Liver (tissue), 9 donors: ENCODE measurements around the gene RNF8. TPM values are rescaled to one million over a fixed set of nuclear protein-coding genes. Genes with fewer than 3 reads are reported as not detected.

Experiments
- DNase-seq: peaks from one replicate; pipeline ENCODE4 v3.0.0-alpha.2; 2017; ENCODE audit warnings: low spot score
- H3K27ac ChIP-seq, 2 donors: one replicate each; pipeline ENCODE4 v1.7.0; 2013; ENCODE audit warnings: inconsistent platforms in 2 of 2, low read length in 2 of 2, control low read depth in 1 of 2, low read depth in 1 of 2, mild to moderate bottlenecking in 1 of 2
- H3K27me3 ChIP-seq, 4 donors: one replicate each; pipeline versions ENCODE4 v1.6.1 to v1.7.0; 2013; ENCODE audit warnings: low read length in 3 of 4, inconsistent platforms in 1 of 4, mild to moderate bottlenecking in 1 of 4, moderate library complexity in 1 of 4; ENCODE audit not compliant: control insufficient read depth in 4 of 4, insufficient read depth in 4 of 4
- H3K36me3 ChIP-seq, 4 donors: one replicate each; pipeline versions ENCODE4 v1.6.1 to v1.7.0; 2013; ENCODE audit warnings: low read length in 3 of 4, mild to moderate bottlenecking in 3 of 4, low read depth in 1 of 4, moderate library complexity in 1 of 4; ENCODE audit not compliant: control insufficient read depth in 4 of 4, insufficient read depth in 3 of 4
- H3K4me1 ChIP-seq, 4 donors: one replicate each; pipeline versions ENCODE4 v1.6.1 to v1.7.0; 2013; ENCODE audit warnings: low read length in 3 of 4, mild to moderate bottlenecking in 3 of 4, moderate library complexity in 1 of 4; ENCODE audit not compliant: control insufficient read depth in 4 of 4, insufficient read depth in 4 of 4
- H3K4me3 ChIP-seq, 3 donors: one replicate each; pipeline versions ENCODE4 v1.6.1 to v1.7.0; 2013; ENCODE audit warnings: low read length in 3 of 3, control low read depth in 1 of 3, low read depth in 1 of 3, mild to moderate bottlenecking in 1 of 3
- H3K9ac ChIP-seq, 2 donors: one replicate each; pipeline ENCODE4 v1.7.0; 2013; ENCODE audit warnings: low read length in 2 of 2, mild to moderate bottlenecking in 2 of 2, moderate library complexity in 2 of 2, control low read depth in 1 of 2, low read depth in 1 of 2
- H3K9me3 ChIP-seq, 4 donors: one replicate each; pipeline versions ENCODE4 v1.6.1 to v1.7.0; 2013; ENCODE audit warnings: low read length in 3 of 4; ENCODE audit not compliant: control insufficient read depth in 4 of 4
- ATF3 ChIP-seq: IDR thresholded peaks from 2 replicates; pipeline ENCODE4 v1.6.1; 2016; ENCODE audit warnings: antibody characterized with exemption
- EGR1 ChIP-seq, 2 donors: IDR thresholded peaks; 2 replicates each; pipeline ENCODE4 v1.6.1; 2016 to 2018; ENCODE audit warnings: antibody characterized with exemption in 2 of 2, low read depth in 2 of 2
- FOXA1 ChIP-seq: IDR thresholded peaks from 2 replicates; pipeline ENCODE4 v1.6.1; 2016; ENCODE audit warnings: antibody characterized with exemption
- FOXA2 ChIP-seq: IDR thresholded peaks from 2 replicates; pipeline ENCODE4 v1.6.1; 2016; ENCODE audit warnings: antibody characterized with exemption
- GABPA ChIP-seq, 2 donors: IDR thresholded peaks in 1 of 2; conservative IDR thresholded peaks in 1 of 2; 2 replicates each; pipeline ENCODE4 v1.6.1; 2016; ENCODE audit warnings: antibody characterized with exemption in 2 of 2, mild to moderate bottlenecking in 1 of 2, moderate library complexity in 1 of 2
- HNF4A ChIP-seq, 2 donors: conservative IDR thresholded peaks; 2 replicates each; pipeline ENCODE4 v1.6.1; 2016; ENCODE audit warnings: antibody characterized with exemption in 2 of 2, mild to moderate bottlenecking in 2 of 2
- HNF4G ChIP-seq: IDR thresholded peaks from 2 replicates; pipeline ENCODE4 v1.6.1; 2016; ENCODE audit warnings: antibody characterized with exemption
- JUND ChIP-seq, 2 donors: IDR thresholded peaks; 2 replicates each; pipeline ENCODE4 v1.6.1; 2016; ENCODE audit warnings: antibody characterized with exemption in 2 of 2
- NR2F2 ChIP-seq: IDR thresholded peaks from 2 replicates; pipeline ENCODE4 v1.6.1; 2016; ENCODE audit warnings: antibody characterized with exemption
- RAD21 ChIP-seq, 2 donors: IDR thresholded peaks; 2 replicates each; pipeline ENCODE4 v1.6.1; 2016; ENCODE audit warnings: antibody characterized with exemption in 2 of 2, mild to moderate bottlenecking in 2 of 2
- RXRA ChIP-seq, 2 donors: IDR thresholded peaks; 2 replicates each; pipeline ENCODE4 v1.6.1; 2017 to 2018; ENCODE audit warnings: antibody characterized with exemption in 2 of 2, mild to moderate bottlenecking in 1 of 2
- SP1 ChIP-seq: IDR thresholded peaks from 2 replicates; pipeline ENCODE4 v1.6.1; 2018; ENCODE audit warnings: antibody characterized with exemption, mild to moderate bottlenecking
- TAF1 ChIP-seq: conservative IDR thresholded peaks from 2 replicates; pipeline ENCODE4 v1.6.1; 2016; ENCODE audit warnings: antibody characterized with exemption, mild to moderate bottlenecking
- YY1 ChIP-seq: IDR thresholded peaks from 2 replicates; pipeline ENCODE4 v1.6.1; 2016; ENCODE audit warnings: antibody characterized with exemption, mild to moderate bottlenecking
- ZBTB33 ChIP-seq: IDR thresholded peaks from 2 replicates; pipeline ENCODE4 v1.6.1; 2016; ENCODE audit warnings: antibody characterized with exemption
- WGBS: extraction: QIAGEN DNeasy Blood & Tissue Kit; methylation state at CpG from one replicate; pipeline ENCODE4 v1.1.7; 2013; 5-methylcytosine and 5-hydroxymethylcytosine counted together
- polyA plus RNA-seq, 2 donors: library from polyadenylated mRNA; stranded (reverse) in 1 of 2; unstranded in 1 of 2; fragments of 200-250 nt in 1 of 2; fragments of >200 nt in 1 of 2; fragmentation: Nextera tagmentation in 1 of 2; extraction: Ambion mirVana in 1 of 2; gene quantifications; one replicate each; pipeline versions ENCODE4 v1.2.1 to v1.2.3, GENCODE V29; 2013 to 2015
- total RNA-seq, 2 donors: library from RNA; depleted of rRNA; stranded (reverse); fragments of >200 nt; gene quantifications; one replicate each; pipeline ENCODE4 v1.2.3, GENCODE V29; 2014
- TF ChIP-seq, protein P1 (sequence below): fragments of 150-350 bp; IDR thresholded peaks from 2 replicates; pipeline ENCODE4 v1.5.1; 2017; ENCODE audit warnings: improper control_type of control experiment, low read depth, low read length; ENCODE audit not compliant: missing input control
- TF ChIP-seq, protein P2 (sequence below): IDR thresholded peaks from 2 replicates; pipeline ENCODE4 v1.6.1; 2016; ENCODE audit warnings: antibody characterized with exemption, mild to moderate bottlenecking
- TF ChIP-seq, protein P3 (sequence below): IDR thresholded peaks from 2 replicates; pipeline ENCODE4 v1.6.1; 2016; ENCODE audit warnings: antibody characterized with exemption
- donor health status: healthy.
- donor health status: healthy.
- donor health status: healthy.
- donor health status: healthy.
- donor health status: healthy.

RNF8 gene
- total and polyA plus RNA-seq, 4 donors, result 6.1 to 9.9 (median 7.5) TPM

DNA sequence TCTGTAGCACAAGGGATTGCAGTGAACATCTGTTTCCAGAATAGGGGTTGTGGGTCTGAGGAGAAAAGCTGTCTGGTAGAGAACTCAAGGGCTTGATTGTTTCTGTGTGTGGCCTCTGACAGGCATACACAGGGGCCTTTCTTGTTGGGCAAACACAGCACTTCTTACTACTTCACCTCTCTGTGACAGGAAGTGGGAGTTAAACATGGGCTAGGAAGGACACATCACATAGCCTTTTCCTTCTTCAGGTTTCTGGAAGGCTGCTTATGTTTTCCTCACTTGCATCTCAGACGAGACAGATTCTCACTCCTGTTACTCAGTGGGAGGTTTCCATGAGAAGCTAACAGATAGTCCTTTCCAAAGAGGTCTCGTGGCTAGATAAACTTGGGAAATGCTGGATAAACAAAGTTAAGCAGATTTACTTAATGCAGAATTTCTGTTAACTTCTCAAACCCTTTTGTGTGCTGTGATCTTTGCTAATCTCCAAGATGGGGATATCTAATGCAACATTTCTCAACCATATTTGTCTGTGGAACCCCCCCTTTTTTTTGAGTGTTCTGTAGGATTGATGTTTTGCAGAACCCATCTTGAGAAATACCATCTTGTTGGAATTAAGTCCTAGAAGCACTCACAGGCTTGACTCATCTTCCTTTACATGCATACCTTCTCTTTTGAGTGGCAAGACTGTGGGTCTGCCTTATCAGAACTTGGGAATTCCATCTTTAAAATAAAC, 41.9 kb upstream of the RNF8 start:
- H3K27ac ChIP-seq, result no peak overlapping the region
- H3K9me3 ChIP-seq, result no peaks in the 10 kb centered on the region
- TF ChIP-seq GABPA (IDR thresholded peaks at IDR 0.05 in 1 of 2, conservative IDR thresholded peaks at IDR 0.05 in 1 of 2), result no peak
- TF ChIP-seq HNF4A (conservative IDR thresholded peaks at IDR 0.05), result no peak
- no peak for TF ChIP-seq YY1
- TF ChIP-seq ATF3, result no peak
- TF ChIP-seq FOXA1, result no peak
- TF ChIP-seq FOXA2, result no peak
- no peak for TF ChIP-seq RXRA (IDR thresholded peaks at IDR 0.05)
- TF ChIP-seq SP1, result no peak
- TF ChIP-seq JUND (IDR thresholded peaks at IDR 0.05), result no peak
- TF ChIP-seq, protein P1, sequence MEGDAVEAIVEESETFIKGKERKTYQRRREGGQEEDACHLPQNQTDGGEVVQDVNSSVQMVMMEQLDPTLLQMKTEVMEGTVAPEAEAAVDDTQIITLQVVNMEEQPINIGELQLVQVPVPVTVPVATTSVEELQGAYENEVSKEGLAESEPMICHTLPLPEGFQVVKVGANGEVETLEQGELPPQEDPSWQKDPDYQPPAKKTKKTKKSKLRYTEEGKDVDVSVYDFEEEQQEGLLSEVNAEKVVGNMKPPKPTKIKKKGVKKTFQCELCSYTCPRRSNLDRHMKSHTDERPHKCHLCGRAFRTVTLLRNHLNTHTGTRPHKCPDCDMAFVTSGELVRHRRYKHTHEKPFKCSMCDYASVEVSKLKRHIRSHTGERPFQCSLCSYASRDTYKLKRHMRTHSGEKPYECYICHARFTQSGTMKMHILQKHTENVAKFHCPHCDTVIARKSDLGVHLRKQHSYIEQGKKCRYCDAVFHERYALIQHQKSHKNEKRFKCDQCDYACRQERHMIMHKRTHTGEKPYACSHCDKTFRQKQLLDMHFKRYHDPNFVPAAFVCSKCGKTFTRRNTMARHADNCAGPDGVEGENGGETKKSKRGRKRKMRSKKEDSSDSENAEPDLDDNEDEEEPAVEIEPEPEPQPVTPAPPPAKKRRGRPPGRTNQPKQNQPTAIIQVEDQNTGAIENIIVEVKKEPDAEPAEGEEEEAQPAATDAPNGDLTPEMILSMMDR, result no peak
- TF ChIP-seq, protein P2, sequence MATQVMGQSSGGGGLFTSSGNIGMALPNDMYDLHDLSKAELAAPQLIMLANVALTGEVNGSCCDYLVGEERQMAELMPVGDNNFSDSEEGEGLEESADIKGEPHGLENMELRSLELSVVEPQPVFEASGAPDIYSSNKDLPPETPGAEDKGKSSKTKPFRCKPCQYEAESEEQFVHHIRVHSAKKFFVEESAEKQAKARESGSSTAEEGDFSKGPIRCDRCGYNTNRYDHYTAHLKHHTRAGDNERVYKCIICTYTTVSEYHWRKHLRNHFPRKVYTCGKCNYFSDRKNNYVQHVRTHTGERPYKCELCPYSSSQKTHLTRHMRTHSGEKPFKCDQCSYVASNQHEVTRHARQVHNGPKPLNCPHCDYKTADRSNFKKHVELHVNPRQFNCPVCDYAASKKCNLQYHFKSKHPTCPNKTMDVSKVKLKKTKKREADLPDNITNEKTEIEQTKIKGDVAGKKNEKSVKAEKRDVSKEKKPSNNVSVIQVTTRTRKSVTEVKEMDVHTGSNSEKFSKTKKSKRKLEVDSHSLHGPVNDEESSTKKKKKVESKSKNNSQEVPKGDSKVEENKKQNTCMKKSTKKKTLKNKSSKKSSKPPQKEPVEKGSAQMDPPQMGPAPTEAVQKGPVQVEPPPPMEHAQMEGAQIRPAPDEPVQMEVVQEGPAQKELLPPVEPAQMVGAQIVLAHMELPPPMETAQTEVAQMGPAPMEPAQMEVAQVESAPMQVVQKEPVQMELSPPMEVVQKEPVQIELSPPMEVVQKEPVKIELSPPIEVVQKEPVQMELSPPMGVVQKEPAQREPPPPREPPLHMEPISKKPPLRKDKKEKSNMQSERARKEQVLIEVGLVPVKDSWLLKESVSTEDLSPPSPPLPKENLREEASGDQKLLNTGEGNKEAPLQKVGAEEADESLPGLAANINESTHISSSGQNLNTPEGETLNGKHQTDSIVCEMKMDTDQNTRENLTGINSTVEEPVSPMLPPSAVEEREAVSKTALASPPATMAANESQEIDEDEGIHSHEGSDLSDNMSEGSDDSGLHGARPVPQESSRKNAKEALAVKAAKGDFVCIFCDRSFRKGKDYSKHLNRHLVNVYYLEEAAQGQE, result no peak
- TF ChIP-seq, protein P3, sequence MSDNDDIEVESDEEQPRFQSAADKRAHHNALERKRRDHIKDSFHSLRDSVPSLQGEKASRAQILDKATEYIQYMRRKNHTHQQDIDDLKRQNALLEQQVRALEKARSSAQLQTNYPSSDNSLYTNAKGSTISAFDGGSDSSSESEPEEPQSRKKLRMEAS, result no peak
- no peak for TF ChIP-seq NR2F2
- no peak for TF ChIP-seq ZBTB33
- TF ChIP-seq TAF1, result no peak
- TF ChIP-seq HNF4G, result no peak
- TF ChIP-seq EGR1 (IDR thresholded peaks at IDR 0.05; ENCODE audit: low read depth in 2 of 2), result no peak
- TF ChIP-seq RAD21 (IDR thresholded peaks at IDR 0.05), result no peak
- WGBS, result 87% methylated on average over 2 of the region's 2 CpGs
- H3K27me3 ChIP-seq, result no peaks in the 10 kb centered on the region
- H3K4me3 ChIP-seq, result no peak overlapping the region
- H3K4me1 ChIP-seq, result no peaks in the 10 kb centered on the region
- no peak for DNase-seq
- H3K36me3 ChIP-seq, result peaks cover 3 to 24% (median 19%) of the 10 kb centered on the region in 4 donors
- no peak overlapping the region for H3K9ac ChIP-seq
